GM19193 (cell line): ENCODE measurements around the gene PCBP4.

Experiments used
- POLR2A ChIP-seq: IDR thresholded peaks from 4 replicates; pipeline ENCODE4 v1.6.1; 2011; ENCODE audit not compliant: insufficient read depth, insufficient read length; ENCODE audit errors: extremely low read depth

PCBP4 gene

DNA sequence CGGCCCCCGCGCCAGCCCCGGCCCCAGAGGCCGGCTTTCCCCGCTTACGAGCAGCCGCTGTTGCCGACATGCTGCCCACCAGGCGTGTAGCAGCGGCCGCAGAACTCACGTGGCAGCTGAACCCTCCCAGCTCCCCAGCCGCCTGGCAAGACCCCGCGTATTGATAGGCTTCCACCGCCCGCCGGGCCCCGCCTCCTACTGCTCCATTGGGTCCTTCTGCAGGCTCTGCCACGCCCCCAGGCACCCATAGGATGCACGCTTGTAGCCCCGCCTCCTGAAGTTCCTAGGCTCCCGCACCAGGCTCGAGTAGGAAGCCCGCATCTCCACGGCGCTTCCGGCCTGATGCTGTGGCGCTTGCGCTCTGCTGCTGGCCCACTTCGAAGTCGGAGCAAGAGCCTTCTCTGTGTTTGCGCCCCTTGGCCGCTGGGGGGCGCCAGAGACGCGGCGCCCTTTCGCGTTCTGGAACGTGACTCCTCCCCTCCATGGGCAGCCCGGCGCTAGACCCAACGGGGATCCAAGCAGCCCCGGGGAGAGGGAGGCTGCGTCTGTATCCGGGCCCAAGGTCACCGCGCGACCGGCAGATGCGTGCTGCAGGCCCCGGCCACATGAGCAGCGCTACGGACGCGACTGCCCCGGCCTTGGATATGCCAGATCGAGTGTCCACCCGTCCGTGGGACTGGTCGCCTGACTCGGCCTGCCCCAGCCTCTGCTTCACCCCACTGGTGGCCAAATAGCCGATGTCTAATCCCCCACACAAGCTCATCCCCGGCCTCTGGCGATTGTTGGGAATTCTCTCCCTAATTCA is 25.3 kb downstream of the PCBP4 start, which contains the start of the genes PARP3 and RRP9:
Gene PARP3, plus strand, starts transcription at position 566 of the 805 bp plus-strand sequence. CDS start 993 bp downstream, outside the sequence.
Gene RRP9, minus strand, starts transcription at position 107 of the 805 bp plus-strand sequence. Its CDS starts 37 bp downstream, at position 70.
- TF ChIP-seq POLR2A: peak; percentile 67

GRCh38 chr3:51941463-51941797 is 25.8 kb downstream of the PCBP4 start:
- no peak for TF ChIP-seq POLR2A

GRCh38 chr3:51940648-51941462 is 26.4 kb downstream of the PCBP4 start:
- TF ChIP-seq POLR2A: no peak

DNA sequence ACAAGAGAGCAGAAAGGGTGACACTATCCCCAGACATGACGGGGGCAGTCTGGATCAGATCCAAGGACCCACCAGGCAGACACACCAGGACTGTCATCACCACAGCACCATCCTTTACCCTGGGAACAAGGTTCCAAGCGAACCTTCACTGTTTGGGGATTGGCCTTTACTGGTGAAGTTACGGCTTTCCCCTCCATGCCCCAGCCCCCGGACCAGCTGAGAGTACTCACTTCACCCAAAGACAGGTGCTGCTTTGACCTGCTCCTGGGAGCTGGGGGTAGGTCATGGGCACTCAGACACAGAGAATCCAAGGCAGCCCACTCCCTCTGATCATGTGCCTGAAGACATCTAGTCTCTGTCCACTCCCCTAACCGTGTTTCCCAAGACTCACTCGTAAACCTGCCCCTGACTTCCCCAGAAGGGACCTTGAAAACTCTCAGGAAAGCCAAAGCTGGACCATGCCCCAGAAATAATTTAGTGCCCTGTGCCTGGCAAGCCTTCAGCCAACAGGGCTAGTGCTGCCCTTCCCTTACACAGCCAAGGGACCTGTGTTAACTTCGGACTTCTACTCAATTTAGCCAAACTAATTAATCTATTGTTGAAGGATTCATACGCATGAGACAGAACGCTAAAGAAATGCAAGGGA is 28.4 kb downstream of the PCBP4 start:
- no peak for TF ChIP-seq POLR2A

GRCh38 chr3:51937611-51938450 is 29.4 kb downstream of the PCBP4 start:
- TF ChIP-seq POLR2A: no peak

- no peak for TF ChIP-seq POLR2A
Observed at GRCh38 chr3:51937014-51937413, 30.2 kb downstream of the PCBP4 start.

DNA sequence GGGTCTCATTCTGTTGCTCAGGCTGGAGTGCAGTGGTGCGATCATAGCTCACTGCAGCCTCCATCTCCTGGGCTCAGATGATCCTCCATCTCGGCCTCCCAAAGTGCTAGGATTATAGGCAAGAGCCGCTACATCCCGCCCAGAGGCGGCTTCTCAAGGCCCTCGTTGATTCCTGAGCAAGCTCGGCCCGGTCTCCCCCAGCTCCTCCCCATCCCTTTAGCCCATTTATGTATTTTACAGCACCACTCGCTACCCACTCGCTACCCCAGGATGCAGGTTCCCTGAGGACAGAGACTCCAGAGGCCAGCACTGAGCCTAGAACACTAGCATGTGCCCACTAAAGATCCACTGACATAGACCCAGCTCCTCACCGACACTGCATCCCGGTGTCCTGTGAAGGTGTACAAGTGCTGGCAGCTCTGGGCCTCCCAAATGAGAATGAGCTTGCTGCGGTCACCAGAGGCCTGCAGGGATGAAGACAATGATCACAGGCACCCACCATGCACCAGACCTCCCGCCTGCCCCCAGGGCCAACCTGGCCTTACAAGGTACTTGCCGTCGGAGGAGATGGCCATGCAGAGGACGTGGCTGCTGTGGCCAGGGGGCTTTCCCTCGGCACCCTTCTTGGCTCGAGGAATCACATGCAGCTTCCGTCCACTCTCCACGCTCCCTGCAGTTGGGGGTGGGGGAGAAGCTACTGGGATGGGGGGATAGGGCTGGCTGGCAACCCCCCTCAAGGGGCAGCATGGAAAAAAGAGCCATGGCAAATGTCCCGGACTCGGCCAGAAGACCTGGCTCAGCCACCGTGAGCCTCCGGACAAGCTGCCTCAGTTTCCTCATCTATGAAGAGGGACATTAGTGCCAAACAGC is 31.1 kb downstream of the PCBP4 start:
- TF ChIP-seq POLR2A: no peak

DNA sequence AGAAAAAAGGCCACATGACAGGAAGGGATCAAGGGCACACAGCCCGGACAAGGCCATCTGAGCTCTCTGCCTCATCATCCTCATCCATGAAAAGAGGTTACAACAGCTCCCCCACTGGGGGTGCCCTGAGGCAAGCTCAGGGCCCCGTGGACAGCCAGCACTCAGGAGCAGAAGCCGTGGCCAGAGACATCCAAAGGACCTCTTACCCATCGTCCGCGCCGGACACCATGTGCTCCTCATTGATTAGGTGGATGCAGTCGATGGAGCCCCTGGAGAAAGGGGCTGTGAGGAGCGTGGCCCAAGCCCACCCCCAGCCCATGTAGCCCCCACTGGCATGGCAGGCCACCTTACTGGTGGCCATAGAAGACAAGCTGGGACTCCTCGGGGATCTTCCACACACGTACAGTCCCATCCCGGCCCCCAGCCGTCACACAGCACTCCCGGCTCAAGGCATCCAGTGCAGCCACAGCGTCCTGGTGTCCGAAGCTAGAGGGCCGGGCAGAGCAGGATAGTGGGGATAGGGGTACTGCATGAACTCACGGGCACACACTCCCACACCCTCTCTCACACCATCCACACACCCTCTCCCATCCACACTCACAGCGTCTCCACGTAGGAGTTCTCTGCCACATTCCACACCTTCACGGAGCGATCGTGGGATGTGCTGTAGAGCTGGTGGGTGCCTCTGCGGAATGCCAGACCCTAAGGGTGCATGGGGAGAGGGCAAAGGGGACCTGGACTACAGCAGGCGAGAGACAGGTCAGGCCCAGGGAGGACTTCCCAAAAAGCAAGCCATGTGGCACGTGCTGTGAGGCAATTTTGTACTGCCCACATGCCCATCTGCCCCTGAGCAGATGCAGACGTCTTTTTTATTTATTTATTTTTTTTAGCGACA is 32.0 kb downstream of the PCBP4 start:
- TF ChIP-seq POLR2A: no peak

DNA sequence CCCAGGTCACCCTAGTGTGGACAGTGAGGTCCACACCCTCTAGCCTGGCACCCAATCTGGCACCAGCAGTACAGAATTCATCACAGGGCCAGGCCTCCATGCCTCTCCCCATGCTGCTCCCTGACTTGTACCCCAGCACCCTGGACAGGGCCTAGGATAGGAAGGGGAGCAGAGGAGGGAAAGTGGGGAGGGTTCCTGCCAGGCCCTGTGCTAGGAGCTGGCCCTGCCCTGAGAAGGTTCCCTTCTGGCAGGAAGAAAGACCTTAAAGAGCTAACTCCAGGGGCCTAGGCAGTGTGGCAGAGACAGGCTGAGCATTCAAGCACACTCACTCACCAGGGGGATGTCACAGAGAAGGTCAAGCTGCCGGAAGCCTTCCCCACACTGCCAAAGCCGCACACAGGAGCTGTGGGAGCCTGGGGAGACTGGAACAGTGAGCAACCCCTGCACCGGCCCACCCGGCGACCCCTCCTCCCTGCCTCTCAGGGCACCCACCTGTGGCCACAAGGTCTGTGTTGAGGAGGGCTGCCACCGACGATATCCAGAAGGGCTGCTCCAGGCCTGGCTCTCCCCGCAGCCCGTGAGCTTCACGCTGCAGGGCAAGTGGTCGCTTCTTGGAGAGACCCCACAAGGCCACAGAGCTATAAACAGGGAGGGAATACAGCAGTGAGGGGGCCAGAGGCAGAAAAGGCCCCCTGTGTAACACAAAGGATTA is 33.0 kb downstream of the PCBP4 start:
- TF ChIP-seq POLR2A: no peak

DNA sequence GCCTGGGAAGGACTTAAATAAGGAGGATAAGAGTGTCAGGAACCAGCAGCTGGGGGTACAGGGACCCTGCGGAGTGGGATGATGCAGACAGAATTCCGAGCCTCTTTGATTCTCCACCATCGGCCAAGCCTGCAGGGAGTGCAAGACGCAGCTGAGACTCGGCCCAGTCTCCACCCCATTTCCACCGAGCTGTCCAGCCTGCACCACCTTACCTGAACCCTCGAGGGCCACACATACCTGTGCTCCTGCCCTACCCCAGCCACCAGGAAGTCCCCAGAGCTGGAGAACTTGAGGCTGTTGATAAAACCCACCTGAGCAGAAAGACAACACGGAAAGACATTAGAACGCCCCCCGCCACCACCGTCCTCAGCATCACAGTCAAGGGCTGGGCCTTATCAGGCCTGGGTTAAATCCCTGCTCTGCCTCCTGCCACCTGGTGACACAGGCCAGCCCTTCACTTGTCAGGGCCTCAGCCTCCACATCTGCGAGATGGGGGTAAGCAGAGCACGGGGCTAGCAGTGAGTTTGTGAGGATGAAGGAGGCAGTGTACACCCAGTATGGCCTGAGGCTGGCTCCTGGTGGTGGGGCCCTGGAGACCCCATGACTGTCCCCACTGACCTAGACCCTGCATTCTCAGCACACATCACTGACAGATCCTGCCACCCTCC is 33.6 kb downstream of the PCBP4 start:
- TF ChIP-seq POLR2A: no peak
